ENCODE results near the gene COL23A1. TPM values are rescaled to one million over a fixed set of nuclear protein-coding genes. Genes with fewer than 3 reads are reported as not detected.
"Not testable (repeated sequence)": the region's sequence is repeated elsewhere in the genome, so short reads cannot be mapped to it uniquely, and the experiment has no call there.

Gene COL23A1
- total RNA-seq, 4 donors from 2014 or later, result 0.83 to 1.8 (median 1.5) TPM

- no peak overlapping the region for H3K27ac ChIP-seq (replicated peaks in 1 of 4)
- H3K4me3 ChIP-seq, result no peak overlapping the region
- H3K36me3 ChIP-seq, result no peaks in the 10 kb centered on the region
- H3K4me1 ChIP-seq, result peaks cover 0 to 24% (median 17%) of the 10 kb centered on the region in 4 donors
- 94% methylated on average over 6 of the region's 14 CpGs for WGBS
- no peak for DNase-seq (ENCODE audit: extremely low spot score)
- intact Hi-C loops (cut with DNase I), result no loop called here
- no peak for TF ChIP-seq POLR2A (IDR thresholded peaks at IDR 0.05; ENCODE audit: low read depth)
- no peak for TF ChIP-seq EP300 (IDR thresholded peaks at IDR 0.05)
- TF ChIP-seq, protein P1, sequence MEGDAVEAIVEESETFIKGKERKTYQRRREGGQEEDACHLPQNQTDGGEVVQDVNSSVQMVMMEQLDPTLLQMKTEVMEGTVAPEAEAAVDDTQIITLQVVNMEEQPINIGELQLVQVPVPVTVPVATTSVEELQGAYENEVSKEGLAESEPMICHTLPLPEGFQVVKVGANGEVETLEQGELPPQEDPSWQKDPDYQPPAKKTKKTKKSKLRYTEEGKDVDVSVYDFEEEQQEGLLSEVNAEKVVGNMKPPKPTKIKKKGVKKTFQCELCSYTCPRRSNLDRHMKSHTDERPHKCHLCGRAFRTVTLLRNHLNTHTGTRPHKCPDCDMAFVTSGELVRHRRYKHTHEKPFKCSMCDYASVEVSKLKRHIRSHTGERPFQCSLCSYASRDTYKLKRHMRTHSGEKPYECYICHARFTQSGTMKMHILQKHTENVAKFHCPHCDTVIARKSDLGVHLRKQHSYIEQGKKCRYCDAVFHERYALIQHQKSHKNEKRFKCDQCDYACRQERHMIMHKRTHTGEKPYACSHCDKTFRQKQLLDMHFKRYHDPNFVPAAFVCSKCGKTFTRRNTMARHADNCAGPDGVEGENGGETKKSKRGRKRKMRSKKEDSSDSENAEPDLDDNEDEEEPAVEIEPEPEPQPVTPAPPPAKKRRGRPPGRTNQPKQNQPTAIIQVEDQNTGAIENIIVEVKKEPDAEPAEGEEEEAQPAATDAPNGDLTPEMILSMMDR (IDR thresholded peaks at IDR 0.05), result no peak
- no peak for TF ChIP-seq POLR2AphosphoS5 (IDR thresholded peaks at IDR 0.05)
- H3K9me3 ChIP-seq, result no peaks in the 10 kb centered on the region
- peaks cover 0 to 12% (median 0%) of the 10 kb centered on the region in 4 donors for H3K27me3 ChIP-seq
Measured at GRCh38 chr5:178322736-178323540, 267.3 kb downstream of the COL23A1 start.

GRCh38 chr5:178320281-178320855 is 269.8 kb downstream of the COL23A1 start:
- WGBS, result 87% methylated on average over 4 of the region's 18 CpGs
- DNase-seq (ENCODE audit: extremely low spot score), result no peak
- no peak for TF ChIP-seq EP300 (IDR thresholded peaks at IDR 0.05)
- TF ChIP-seq, protein P1 (IDR thresholded peaks at IDR 0.05), result no peak
- TF ChIP-seq POLR2A (IDR thresholded peaks at IDR 0.05; ENCODE audit: low read depth), result no peak
- no peak for TF ChIP-seq POLR2AphosphoS5 (IDR thresholded peaks at IDR 0.05)
- Histone ChIP-seq H3K9me3 (no peaks in the 10 kb centered on the region), H3K4me3 (no peak overlapping the region), H3K27me3 (peaks cover 0 to 8% (median 0%) of the 10 kb centered on the region in 4 donors), H3K36me3 (no peaks in the 10 kb centered on the region), H3K4me1 (peaks cover 0 to 5% (median 0%) of the 10 kb centered on the region in 4 donors), H3K27ac (replicated peaks in 1 of 4) (no peak overlapping the region)
- intact Hi-C loops (cut with DNase I), result no loop called here

DNA sequence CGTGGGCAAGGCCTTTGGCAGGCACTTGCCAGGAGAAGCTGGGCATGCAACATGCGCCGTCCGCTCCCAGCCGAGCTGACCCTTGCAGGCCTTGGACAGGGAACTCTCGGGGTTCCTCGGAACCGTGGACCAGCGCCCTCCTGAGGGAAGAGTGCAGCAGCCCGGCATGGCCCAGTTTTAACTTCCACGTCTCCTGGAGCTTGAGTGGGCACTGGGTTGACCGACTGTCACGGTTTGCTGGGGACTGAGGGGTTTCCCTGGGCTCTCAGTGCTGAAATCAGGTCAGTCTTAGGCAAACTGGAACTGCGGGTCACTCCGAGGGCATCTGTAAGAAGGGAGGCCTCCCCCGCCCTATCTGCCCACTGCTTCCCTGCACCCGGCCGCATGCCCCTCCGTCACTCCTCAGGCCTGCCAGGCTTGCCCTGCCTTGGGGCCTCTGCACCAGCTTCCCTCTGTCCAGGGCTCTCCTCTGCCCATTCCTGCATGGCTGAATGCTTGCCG is 270.6 kb downstream of the COL23A1 start:
- H3K27me3 ChIP-seq, result peaks cover 0 to 8% (median 0%) of the 10 kb centered on the region in 4 donors
- peaks cover 0 to 5% (median 0%) of the 10 kb centered on the region in 4 donors for H3K4me1 ChIP-seq
- H3K36me3 ChIP-seq, result no peaks in the 10 kb centered on the region
- no peak for TF ChIP-seq POLR2AphosphoS5 (IDR thresholded peaks at IDR 0.05)
- no peak for TF ChIP-seq POLR2A (IDR thresholded peaks at IDR 0.05; ENCODE audit: low read depth)
- WGBS, result 98% methylated on average over 20 of the region's 20 CpGs
- no peak overlapping the region for H3K4me3 ChIP-seq
- DNase-seq (ENCODE audit: extremely low spot score), result no peak
- intact Hi-C loops (cut with DNase I), result no loop called here
- H3K9me3 ChIP-seq, result no peaks in the 10 kb centered on the region
- H3K27ac ChIP-seq (replicated peaks in 1 of 4), result no peak overlapping the region

- WGBS, result 91% methylated on average over 6 of the region's 6 CpGs
- no peak for TF ChIP-seq POLR2AphosphoS5 (IDR thresholded peaks at IDR 0.05)
- TF ChIP-seq, protein P1 (IDR thresholded peaks at IDR 0.05), result no peak
- no peak for TF ChIP-seq POLR2A (IDR thresholded peaks at IDR 0.05; ENCODE audit: low read depth)
- no peak for TF ChIP-seq EP300 (IDR thresholded peaks at IDR 0.05)
- no peak overlapping the region for H3K27ac ChIP-seq (replicated peaks in 1 of 4)
- no peaks in the 10 kb centered on the region for H3K36me3 ChIP-seq
- no peaks in the 10 kb centered on the region for H3K9me3 ChIP-seq
- H3K27me3 ChIP-seq, result peaks cover 0 to 8% (median 0%) of the 10 kb centered on the region in 4 donors
- H3K4me1 ChIP-seq, result peaks cover 0 to 5% (median 0%) of the 10 kb centered on the region in 4 donors
- intact Hi-C loops (cut with DNase I), result no loop called here
- no peak overlapping the region for H3K4me3 ChIP-seq
- DNase-seq (ENCODE audit: extremely low spot score), result no peak
Measured at GRCh38 chr5:178318893-178319292, 271.3 kb downstream of the COL23A1 start.

DNA sequence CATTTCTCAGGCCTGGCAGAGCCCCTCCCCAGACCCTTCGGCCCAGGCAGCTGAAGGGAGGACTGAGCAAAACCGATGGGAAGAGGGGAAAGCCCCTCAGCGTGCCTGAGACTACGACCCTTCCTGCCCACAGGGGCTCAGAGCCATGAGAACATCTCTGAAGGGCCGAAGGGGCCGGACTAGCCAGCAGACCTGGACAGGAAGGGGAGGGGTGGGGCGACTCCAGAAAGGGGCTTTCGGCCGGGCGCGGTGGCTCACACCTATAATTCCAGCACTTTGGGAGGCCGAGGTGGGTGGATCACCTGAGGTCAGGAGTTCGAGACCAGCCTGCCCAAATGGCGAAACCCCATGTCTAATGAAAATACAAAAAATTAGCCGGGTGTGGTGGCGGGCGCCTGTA is 271.8 kb downstream of the COL23A1 start:
- no peaks in the 10 kb centered on the region for H3K9me3 ChIP-seq
- H3K27me3 ChIP-seq, result peaks cover 0 to 8% (median 0%) of the 10 kb centered on the region in 4 donors
- H3K4me1 ChIP-seq, result peaks cover 0 to 5% (median 0%) of the 10 kb centered on the region in 4 donors
- H3K4me3 ChIP-seq, result no peak overlapping the region
- TF ChIP-seq EP300 (IDR thresholded peaks at IDR 0.05), result no peak
- TF ChIP-seq POLR2A (IDR thresholded peaks at IDR 0.05; ENCODE audit: low read depth), result no peak
- no peak for TF ChIP-seq POLR2AphosphoS5 (IDR thresholded peaks at IDR 0.05)
- no peak for DNase-seq (ENCODE audit: extremely low spot score)
- H3K36me3 ChIP-seq, result no peaks in the 10 kb centered on the region
- intact Hi-C loops (cut with DNase I), result no loop called here
- H3K27ac ChIP-seq (replicated peaks in 1 of 4), result no peak overlapping the region
- 96% methylated on average over 9 of the region's 17 CpGs for WGBS

DNA sequence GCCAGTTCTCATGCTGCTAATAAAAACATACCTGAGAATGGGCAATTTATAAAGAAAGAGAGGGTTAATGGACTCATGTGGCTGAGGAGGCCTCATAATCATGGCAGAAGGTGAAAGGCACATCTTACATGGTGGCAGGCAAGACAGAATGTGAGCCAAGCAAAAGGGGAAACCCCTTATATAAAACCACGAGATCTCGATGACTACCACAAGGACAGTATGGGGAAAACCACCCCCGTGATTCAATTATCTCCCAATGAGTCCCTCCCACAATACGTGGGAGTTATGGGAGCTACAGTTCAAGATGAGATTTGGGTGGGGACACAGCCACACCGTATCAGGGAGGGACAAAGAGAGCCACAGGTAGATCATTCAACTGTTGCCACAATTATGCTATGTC is 272.5 kb downstream of the COL23A1 start:
- DNase-seq (ENCODE audit: extremely low spot score); intact Hi-C loops (cut with DNase I); H3K4me3 ChIP-seq; H3K4me1 ChIP-seq; H3K36me3 ChIP-seq; H3K9me3 ChIP-seq; H3K27ac ChIP-seq (replicated peaks in 1 of 4); H3K27me3 ChIP-seq: not testable (repeated sequence)
- 84% methylated on average over 5 of the region's 5 CpGs for WGBS
